Middle frontal gyrus (tissue), 1 donor: Measurements from ENCODE around the gene OLA1.
A peak's percentile ranks its signal among the peaks of the same experiment; 100 is the strongest.
"Not testable (repeated sequence)": the region's sequence is repeated elsewhere in the genome, so short reads cannot be mapped to it uniquely, and the experiment has no call there.

Experiments used
- DNase-seq: peaks from one replicate; pipeline ENCODE4 v3.0.0-alpha.2; 2015; ENCODE audit warnings: low spot score; ENCODE audit errors: extremely low spot score

Gene OLA1

GRCh38 chr2:174248187-174248997 is at the start of gene OLA1:
Gene OLA1, minus strand, starts transcription at chr2:174248532. Its CDS starts 1,717 bp downstream, at chr2:174246815.
- DNase-seq, result peak; percentile 88

GRCh38 chr2:174292908-174293307 is 44.6 kb upstream of the OLA1 start:
- DNase-seq, result no peak

GRCh38 chr2:174286172-174286571 is 37.8 kb upstream of the OLA1 start:
- DNase-seq, result no peak

GRCh38 chr2:174282441-174282840 is 34.1 kb upstream of the OLA1 start:
- no peak for DNase-seq

GRCh38 chr2:174281736-174282135 is 33.4 kb upstream of the OLA1 start:
- DNase-seq, result no peak

GRCh38 chr2:174280596-174280995 is 32.3 kb upstream of the OLA1 start:
- no peak for DNase-seq

GRCh38 chr2:174270263-174270662 is 21.9 kb upstream of the OLA1 start:
- not testable (repeated sequence) for DNase-seq

GRCh38 chr2:174266288-174266687 is 18.0 kb upstream of the OLA1 start:
- no peak for DNase-seq

- DNase-seq, result no peak
Measured at GRCh38 chr2:174263997-174264396, 15.7 kb upstream of the OLA1 start.

GRCh38 chr2:174259981-174260380 is 11.6 kb upstream of the OLA1 start:
- DNase-seq, result no peak

- no peak for DNase-seq
Measured at GRCh38 chr2:174254267-174254666, 5.9 kb upstream of the OLA1 start.

- DNase-seq, result no peak
Measured at GRCh38 chr2:174248998-174249592, 763 bp upstream of the OLA1 start.

- DNase-seq, result no peak
Measured at GRCh38 chr2:174247474-174248186, 702 bp downstream of the OLA1 start.

- DNase-seq, result no peak
Measured at GRCh38 chr2:174246944-174247381, 1.4 kb downstream of the OLA1 start.

GRCh38 chr2:174245628-174246027 is 2.7 kb downstream of the OLA1 start:
- DNase-seq, result not testable (repeated sequence)

- DNase-seq, result no peak
Measured at GRCh38 chr2:174245065-174245464, 3.3 kb downstream of the OLA1 start.

- DNase-seq, result no peak
Measured at GRCh38 chr2:174243812-174244211, 4.5 kb downstream of the OLA1 start.

- no peak for DNase-seq
Measured at GRCh38 chr2:174240097-174240496, 8.2 kb downstream of the OLA1 start.

GRCh38 chr2:174236429-174236828 is 11.9 kb downstream of the OLA1 start:
- no peak for DNase-seq

GRCh38 chr2:174235680-174236079 is 12.7 kb downstream of the OLA1 start:
- no peak for DNase-seq

- DNase-seq, result no peak
Measured at GRCh38 chr2:174233771-174234275, 14.5 kb downstream of the OLA1 start.

GRCh38 chr2:174227748-174228147 is 20.6 kb downstream of the OLA1 start:
- DNase-seq, result no peak
